HepG2 (cell line): ENCODE data around the gene MYADML2. TPM values are rescaled to one million over a fixed set of nuclear protein-coding genes. Genes with fewer than 3 reads are reported as not detected.

Source experiments
- DNMT1 ChIP-seq: sonication (generic); formaldehyde crosslinking; IDR thresholded peaks from 2 replicates; pipeline ENCODE4 v1.5.1; 2020; ENCODE audit warnings: mild to moderate bottlenecking, missing genetic modification reagents
- ETV6 ChIP-seq: sonication (generic); formaldehyde crosslinking; conservative IDR thresholded peaks from 2 replicates; pipeline ENCODE4 v1.4.0; 2020; ENCODE audit warnings: missing genetic modification reagents
- HMGA1 ChIP-seq: sonication (generic); formaldehyde crosslinking; conservative IDR thresholded peaks from 2 replicates; pipeline ENCODE4 v1.4.0; 2020; ENCODE audit warnings: missing genetic modification reagents
- LCORL ChIP-seq, 2 experiments: fragments of 450-650 bp in 1 of 2; sonication (generic) in 1 of 2; formaldehyde crosslinking in 1 of 2; IDR thresholded peaks; 2 replicates each; pipeline versions ENCODE4 v1.5.0 to v1.6.1; 2017 to 2020; ENCODE audit warnings: antibody characterized with exemption in 1 of 2, missing genetic modification reagents in 1 of 2
- MED1 ChIP-seq: sonication (generic); formaldehyde crosslinking; IDR thresholded peaks from 2 replicates; pipeline ENCODE4 v1.4.0; 2020; ENCODE audit warnings: missing genetic modification reagents
- MED13 ChIP-seq: sonication (generic); formaldehyde crosslinking; IDR thresholded peaks from 2 replicates; pipeline ENCODE4 v1.5.0; 2020; ENCODE audit warnings: missing genetic modification reagents
- MTA1 ChIP-seq: sonication (generic); formaldehyde crosslinking; IDR thresholded peaks from 2 replicates; pipeline ENCODE4 v1.4.0; 2020; ENCODE audit warnings: missing genetic modification reagents, mild to moderate bottlenecking, borderline replicate concordance
- RXRA ChIP-seq: sonication (generic); formaldehyde crosslinking; IDR thresholded peaks from 2 replicates; pipeline ENCODE4 v1.5.1; 2020; ENCODE audit warnings: missing genetic modification reagents
- SP4 ChIP-seq: sonication (generic); formaldehyde crosslinking; IDR thresholded peaks from 2 replicates; pipeline ENCODE4 v1.8.1; 2023; ENCODE audit warnings: mild to moderate bottlenecking, missing genetic modification reagents
- ZC3H4 ChIP-seq: sonication (generic); formaldehyde crosslinking; IDR thresholded peaks from 2 replicates; pipeline ENCODE4 v1.4.0; 2020; ENCODE audit warnings: missing genetic modification reagents, borderline replicate concordance
- ZNF180 ChIP-seq: sonication (generic); formaldehyde crosslinking; IDR thresholded peaks from 2 replicates; pipeline ENCODE4 v1.4.0; 2020; ENCODE audit warnings: low read depth, missing genetic modification reagents, borderline replicate concordance
- ZNF224 ChIP-seq: sonication (generic); formaldehyde crosslinking; IDR thresholded peaks from 2 replicates; pipeline ENCODE4 v1.5.0; 2020; ENCODE audit warnings: mild to moderate bottlenecking, missing genetic modification reagents
- ZNF496 ChIP-seq: sonication (generic); formaldehyde crosslinking; IDR thresholded peaks from 2 replicates; pipeline ENCODE4 v1.8.1; 2023; ENCODE audit warnings: mild to moderate bottlenecking, moderate library complexity, missing genetic modification reagents; ENCODE audit not compliant: insufficient replicate concordance
- ZNF576 ChIP-seq: sonication (generic); formaldehyde crosslinking; IDR thresholded peaks from 2 replicates; pipeline ENCODE4 v1.4.0; 2020; ENCODE audit warnings: mild to moderate bottlenecking, missing genetic modification reagents
- ZNF577 ChIP-seq: sonication (generic); formaldehyde crosslinking; IDR thresholded peaks from 2 replicates; pipeline ENCODE4 v1.4.0; 2020; ENCODE audit warnings: mild to moderate bottlenecking, low read depth, missing genetic modification reagents, borderline replicate concordance
- ZNF75D ChIP-seq: sonication (generic); formaldehyde crosslinking; IDR thresholded peaks from 2 replicates; pipeline ENCODE4 v1.8.1; 2023; ENCODE audit warnings: missing genetic modification reagents, mild to moderate bottlenecking, borderline replicate concordance
- ZNF788 ChIP-seq: sonication (generic); formaldehyde crosslinking; IDR thresholded peaks from 2 replicates; pipeline ENCODE4 v1.5.0; 2020; ENCODE audit warnings: mild to moderate bottlenecking, missing genetic modification reagents, borderline replicate concordance
- ZNF879 ChIP-seq: sonication (generic); formaldehyde crosslinking; IDR thresholded peaks from 2 replicates; pipeline ENCODE4 v1.8.1; 2023; ENCODE audit warnings: missing genetic modification reagents
- ZSCAN12 ChIP-seq: sonication (generic); formaldehyde crosslinking; IDR thresholded peaks from 2 replicates; pipeline ENCODE4 v1.9.0; 2021; ENCODE audit warnings: mild to moderate bottlenecking, missing genetic modification reagents
- polyA plus RNA-seq, 8 experiments: library from polyadenylated mRNA; depleted of rRNA in 3 of 8; stranded (reverse) in 7 of 8; unstranded in 1 of 8; fragments of >200 nt; fragmentation: Illumina TruSeq in 4 of 8; extraction: Trizol in 4 of 8; gene quantifications; 2 replicates each; pipeline versions ENCODE4 v1.2.1 to v1.2.3, GENCODE V29; 2011 to 2016; ENCODE audit warnings: low read depth in 4 of 8, missing spikeins in 1 of 8, mixed read lengths in 1 of 8; ENCODE audit not compliant: insufficient read depth in 1 of 8
- total RNA-seq, 5 experiments: library from RNA; depleted of rRNA; stranded (reverse); fragments of >200 nt; fragmentation: Illumina TruSeq; extraction: Trizol; gene quantifications; 2 replicates each; pipeline ENCODE4 v1.2.3, GENCODE V29; 2016; ENCODE audit warnings: low read depth in 1 of 5
- TF ChIP-seq, protein P1 (sequence below): sonication (generic); formaldehyde crosslinking; IDR thresholded peaks from 2 replicates; pipeline ENCODE4 v1.5.0; 2020; ENCODE audit warnings: missing genetic modification reagents, mild to moderate bottlenecking, borderline replicate concordance
- TF ChIP-seq, protein P2 (sequence below): IDR thresholded peaks from 2 replicates; pipeline ENCODE4 v1.6.1; 2016; ENCODE audit warnings: missing compliant biosample characterization, missing genetic modification reagents, borderline replicate concordance
- TF ChIP-seq, protein P3 (sequence below): sonication (generic); formaldehyde crosslinking; IDR thresholded peaks from 2 replicates; pipeline ENCODE4 v1.4.0; 2020; ENCODE audit warnings: mild to moderate bottlenecking, missing genetic modification reagents

The MYADML2 gene
- total and polyA plus RNA-seq, 2 of the 13 experiments (the other 11 are each of a cell fraction or from before 2014, with no cell fraction given) = not detected

GRCh38 chr17:81992306-81993102 is 45.5 kb upstream of the MYADML2 start (continued):
- TF ChIP-seq ETV6 (CRISPR knock-in tag) (0 out of 2 replicates have a peak, but pooled peaks have one; percentile 52), MTA1 (CRISPR knock-in tag) (peak; percentile 98), ZC3H4 (CRISPR knock-in tag) (peak; percentile 98), ZNF496 (CRISPR knock-in tag) (no peak), ZNF788 (CRISPR knock-in tag) (peak; percentile 97), MED13 (CRISPR knock-in tag) (peak; percentile 88), ZNF879 (CRISPR knock-in tag) (peak; percentile 96; the same call in 1 of the 2 replicates), ZNF576 (CRISPR knock-in tag) (peak; percentile 97), RXRA (CRISPR knock-in tag) (peak; percentile 90), ZNF180 (CRISPR knock-in tag) (0 out of 2 replicates have a peak, but pooled peaks have one; percentile 47), ZNF577 (peak; percentile 22; the same call in 1 of the 2 replicates), ZSCAN12 (CRISPR knock-in tag) (peak; percentile 89; the same call in 1 of the 2 replicates), SP4 (peak; percentile 74), LCORL (IDR thresholded peaks at IDR 0.05) (no peak), LCORL (CRISPR knock-in tag; IDR thresholded peaks at IDR 0.05) (peak; percentile 90), DNMT1 (CRISPR knock-in tag) (peak; percentile 96), MED1 (CRISPR knock-in tag) (peak; percentile 96), ZNF75D (CRISPR knock-in tag) (peak; percentile 90; the same call in 1 of the 2 replicates), ZNF224 (CRISPR knock-in tag) (peak; percentile 99), HMGA1 (no peak)
- TF ChIP-seq, protein P1, sequence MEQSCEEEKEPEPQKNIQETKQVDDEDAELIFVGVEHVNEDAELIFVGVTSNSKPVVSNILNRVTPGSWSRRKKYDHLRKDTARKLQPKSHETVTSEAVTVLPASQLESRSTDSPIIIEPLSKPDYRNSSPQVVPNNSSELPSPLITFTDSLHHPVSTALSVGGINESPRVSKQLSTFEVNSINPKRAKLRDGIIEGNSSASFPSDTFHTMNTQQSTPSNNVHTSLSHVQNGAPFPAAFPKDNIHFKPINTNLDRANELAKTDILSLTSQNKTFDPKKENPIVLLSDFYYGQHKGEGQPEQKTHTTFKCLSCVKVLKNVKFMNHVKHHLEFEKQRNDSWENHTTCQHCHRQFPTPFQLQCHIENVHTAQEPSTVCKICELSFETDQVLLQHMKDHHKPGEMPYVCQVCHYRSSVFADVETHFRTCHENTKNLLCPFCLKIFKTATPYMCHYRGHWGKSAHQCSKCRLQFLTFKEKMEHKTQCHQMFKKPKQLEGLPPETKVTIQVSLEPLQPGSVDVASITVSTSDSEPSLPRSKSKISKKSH (CRISPR knock-in tag) = peak; percentile 99
- TF ChIP-seq, protein P2, sequence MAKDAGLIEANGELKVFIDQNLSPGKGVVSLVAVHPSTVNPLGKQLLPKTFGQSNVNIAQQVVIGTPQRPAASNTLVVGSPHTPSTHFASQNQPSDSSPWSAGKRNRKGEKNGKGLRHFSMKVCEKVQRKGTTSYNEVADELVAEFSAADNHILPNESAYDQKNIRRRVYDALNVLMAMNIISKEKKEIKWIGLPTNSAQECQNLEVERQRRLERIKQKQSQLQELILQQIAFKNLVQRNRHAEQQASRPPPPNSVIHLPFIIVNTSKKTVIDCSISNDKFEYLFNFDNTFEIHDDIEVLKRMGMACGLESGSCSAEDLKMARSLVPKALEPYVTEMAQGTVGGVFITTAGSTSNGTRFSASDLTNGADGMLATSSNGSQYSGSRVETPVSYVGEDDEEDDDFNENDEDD = peak; percentile 97
- TF ChIP-seq, protein P3, sequence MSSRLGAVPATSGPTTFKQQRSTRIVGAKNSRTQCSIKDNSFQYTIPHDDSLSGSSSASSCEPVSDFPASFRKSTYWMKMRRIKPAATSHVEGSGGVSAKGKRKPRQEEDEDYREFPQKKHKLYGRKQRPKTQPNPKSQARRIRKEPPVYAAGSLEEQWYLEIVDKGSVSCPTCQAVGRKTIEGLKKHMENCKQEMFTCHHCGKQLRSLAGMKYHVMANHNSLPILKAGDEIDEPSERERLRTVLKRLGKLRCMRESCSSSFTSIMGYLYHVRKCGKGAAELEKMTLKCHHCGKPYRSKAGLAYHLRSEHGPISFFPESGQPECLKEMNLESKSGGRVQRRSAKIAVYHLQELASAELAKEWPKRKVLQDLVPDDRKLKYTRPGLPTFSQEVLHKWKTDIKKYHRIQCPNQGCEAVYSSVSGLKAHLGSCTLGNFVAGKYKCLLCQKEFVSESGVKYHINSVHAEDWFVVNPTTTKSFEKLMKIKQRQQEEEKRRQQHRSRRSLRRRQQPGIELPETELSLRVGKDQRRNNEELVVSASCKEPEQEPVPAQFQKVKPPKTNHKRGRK (CRISPR knock-in tag) = no peak; the same call in 1 of the 2 replicates
